Measurements from ENCODE around the gene DNAL4.

GRCh38 chr22:38823637-38824036, 29.7 kb upstream of the DNAL4 start:
- TF ChIP-seq POLR2A (IDR thresholded peaks at IDR 0.05; ENCODE audit: extremely low read depth, insufficient read length) (no peak), CTCF (IDR thresholded peaks at IDR 0.05; ENCODE audit: low read depth, low read length) (no peak)

Measured in NB4 (cell line).